Activated naive CD4-positive, alpha-beta T cell treated with Interleukin-2 at 50 U/mL for 16 hours (primary cell): Measurements from ENCODE around the gene SMARCA2.

Source experiments
- DNase-seq: peaks from one replicate; pipeline ENCODE4 v3.0.0-alpha.2; 2020

SMARCA2 gene

DNA sequence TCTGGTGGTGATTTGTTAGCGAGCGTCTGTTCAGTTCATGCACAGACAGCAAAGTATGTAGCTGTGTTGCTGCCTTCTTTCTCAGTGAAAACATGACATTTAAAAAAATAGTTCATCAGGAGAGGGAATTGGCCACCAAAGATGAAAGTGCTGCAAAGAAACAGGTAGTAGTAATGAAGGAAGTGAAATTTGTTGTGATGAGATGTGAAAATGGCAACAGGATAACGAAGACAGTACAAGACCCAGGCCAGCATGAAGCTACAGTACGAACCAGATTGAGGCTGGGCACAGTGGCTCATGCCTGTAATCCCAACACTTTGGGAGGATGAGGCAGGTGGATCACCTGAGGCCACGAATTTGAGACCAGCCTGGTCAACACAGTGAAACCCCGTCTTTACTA is 136.0 kb downstream of the SMARCA2 start:
- no peak for DNase-seq

- no peak for DNase-seq
Measured at GRCh38 chr9:2152966-2153629, 138.0 kb downstream of the SMARCA2 start.

- DNase-seq = no peak
Measured at GRCh38 chr9:2153630-2154217, 138.6 kb downstream of the SMARCA2 start.

GRCh38 chr9:2154731-2155130 is 139.6 kb downstream of the SMARCA2 start:
- DNase-seq = no peak

- DNase-seq = no peak
Measured at GRCh38 chr9:2155966-2156365, 140.8 kb downstream of the SMARCA2 start.

DNA sequence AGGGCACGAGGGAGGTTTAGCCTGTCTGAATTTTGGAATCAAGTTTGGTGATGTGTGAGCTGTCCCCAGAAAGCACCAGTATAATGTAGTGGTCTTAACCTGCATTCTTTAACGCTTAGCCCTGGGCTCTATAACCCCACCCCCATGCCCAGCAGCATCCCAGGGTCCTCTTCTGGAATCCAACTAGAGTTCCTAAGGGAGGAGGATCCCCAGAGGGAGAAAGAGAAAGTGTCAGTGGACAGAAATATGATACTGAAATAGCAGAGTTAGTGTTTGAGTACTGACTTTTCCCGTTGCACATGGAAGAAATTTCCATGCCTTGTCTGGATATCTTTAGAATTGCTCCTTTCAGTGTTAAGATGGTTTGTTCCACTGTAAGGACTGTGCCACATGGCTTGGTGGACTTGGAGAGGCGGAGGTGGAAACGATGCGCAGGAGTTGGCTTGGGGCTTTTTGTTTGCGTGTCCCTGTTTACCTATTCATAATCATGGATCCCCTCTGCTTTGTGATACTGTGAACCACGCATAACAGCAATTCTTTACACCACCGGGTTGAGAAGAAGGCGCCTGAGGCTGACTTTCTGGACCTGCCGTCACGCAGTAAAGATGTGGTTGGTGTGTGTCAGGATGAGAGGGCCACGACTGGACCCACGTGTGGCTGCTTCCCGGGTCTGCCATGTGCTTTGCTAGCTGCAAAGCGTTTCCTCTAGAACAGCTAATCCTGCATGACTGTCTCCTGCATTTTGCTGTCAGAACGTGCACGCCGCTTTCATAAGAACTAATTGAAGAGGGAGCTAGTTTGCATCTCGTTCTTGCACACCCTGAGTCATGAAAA is 142.3 kb downstream of the SMARCA2 start:
- peak; percentile 55 for DNase-seq

DNA sequence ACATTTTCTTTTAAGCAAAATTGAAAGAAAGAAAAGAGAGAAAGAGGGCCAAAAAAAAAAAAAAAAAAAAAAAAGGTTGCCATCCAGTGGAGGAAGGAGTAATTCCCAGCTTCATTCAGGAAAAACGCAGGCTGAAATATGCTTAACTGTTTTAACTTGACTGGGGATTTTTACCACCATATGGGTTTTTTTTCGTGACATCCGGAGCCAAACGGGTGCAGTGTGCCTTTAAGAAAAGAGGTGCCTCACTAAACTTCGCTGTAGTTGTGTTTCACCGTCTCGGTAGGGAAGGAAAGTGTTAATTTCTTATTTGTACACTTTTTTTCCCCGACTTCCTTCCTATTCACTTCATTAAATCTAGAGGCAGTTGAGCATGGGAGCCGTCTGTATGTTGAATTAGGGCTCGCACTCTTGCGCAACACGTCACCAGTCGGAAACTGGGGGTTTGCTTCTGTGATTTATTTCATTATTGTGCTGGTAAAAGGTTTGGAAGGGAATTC is 143.0 kb downstream of the SMARCA2 start:
- peak; percentile 34 for DNase-seq

DNA sequence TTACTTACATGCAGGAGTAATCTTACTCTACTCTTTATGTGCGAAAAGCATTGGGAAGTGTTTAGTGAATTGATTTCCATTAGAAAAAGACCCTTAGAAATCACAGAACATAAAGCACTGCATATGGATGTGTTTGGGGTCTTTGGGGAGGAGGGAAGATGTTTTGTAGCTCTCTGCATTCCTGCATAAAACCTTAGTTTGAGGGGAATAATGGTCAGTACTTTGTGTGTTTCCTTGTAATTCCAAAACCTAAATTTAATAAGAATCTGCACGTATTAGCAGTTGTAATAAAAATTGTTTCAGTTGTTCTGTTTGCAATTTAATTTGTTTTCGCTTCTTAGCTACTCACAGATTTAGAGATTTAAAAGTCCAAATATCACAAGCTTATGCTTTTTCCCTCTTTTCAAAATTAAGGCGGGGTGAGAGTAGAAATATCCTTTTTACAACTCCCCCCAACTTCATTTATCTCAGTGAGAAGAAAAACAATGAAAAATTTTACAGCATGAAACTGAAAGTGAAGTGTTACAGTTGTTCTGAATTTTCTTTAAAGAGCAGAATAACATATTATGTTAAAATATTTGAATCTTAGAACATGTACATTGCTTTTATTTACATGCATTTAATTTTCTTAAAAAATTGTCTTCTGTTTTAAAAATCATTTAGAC is 143.8 kb downstream of the SMARCA2 start:
- DNase-seq = no peak

DNA sequence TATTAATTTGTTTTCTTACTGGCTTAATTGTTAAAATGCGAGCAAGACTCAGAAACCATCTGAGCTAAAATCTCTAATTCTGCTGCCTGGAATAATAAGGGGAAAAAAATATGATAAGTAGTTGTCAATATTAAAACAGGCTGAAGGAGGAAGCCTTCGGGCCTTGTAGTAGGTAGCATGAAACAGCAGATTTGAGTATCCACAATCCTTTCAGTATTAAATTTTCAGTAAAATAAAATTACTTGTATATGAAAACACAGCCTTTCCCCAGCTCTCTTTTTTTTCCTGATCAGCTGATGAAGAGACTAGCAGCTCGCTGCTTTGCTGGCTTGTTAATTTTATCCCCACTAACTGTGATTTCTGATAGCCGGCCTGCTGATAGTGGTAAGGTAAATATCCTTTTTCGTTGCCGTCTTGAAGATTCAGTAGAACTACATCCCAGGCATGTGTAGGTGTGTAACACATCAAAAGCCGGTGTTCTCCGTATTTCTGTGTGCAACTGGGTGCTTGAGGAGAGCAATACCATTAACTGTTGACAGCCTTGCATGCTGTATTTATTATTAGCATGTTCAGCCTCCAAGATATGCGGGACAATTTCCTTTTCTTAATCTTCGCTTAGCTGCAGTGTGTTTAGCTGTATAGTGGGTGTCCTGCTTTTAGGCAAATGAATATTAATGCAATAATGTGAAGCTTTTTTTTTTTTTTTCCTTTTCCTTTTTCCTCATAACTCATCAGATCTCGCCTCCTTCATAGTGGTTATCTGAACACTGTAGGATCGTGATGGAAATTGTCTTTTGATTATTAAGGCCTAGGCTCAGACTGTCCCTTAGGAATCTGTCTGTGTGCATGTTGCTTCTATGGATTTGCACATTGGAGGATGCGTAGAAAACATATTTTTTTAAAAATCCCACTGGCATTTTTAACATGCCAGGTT is 144.6 kb downstream of the SMARCA2 start:
- no peak for DNase-seq

DNA sequence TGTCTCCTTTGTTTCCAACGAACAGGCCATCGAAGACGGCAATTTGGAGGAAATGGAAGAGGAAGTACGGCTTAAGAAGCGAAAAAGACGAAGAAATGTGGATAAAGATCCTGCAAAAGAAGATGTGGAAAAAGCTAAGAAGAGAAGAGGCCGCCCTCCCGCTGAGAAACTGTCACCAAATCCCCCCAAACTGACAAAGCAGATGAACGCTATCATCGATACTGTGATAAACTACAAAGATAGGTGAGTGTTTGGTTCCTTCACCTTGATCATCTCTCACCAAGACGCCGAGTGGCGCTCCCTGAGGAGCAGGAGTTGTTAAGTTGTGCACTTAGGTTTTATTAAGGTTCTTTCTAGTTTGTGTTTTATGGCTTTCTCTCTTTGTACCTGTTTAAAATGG is 146.5 kb downstream of the SMARCA2 start:
- no peak for DNase-seq

GRCh38 chr9:2163231-2163885 is 148.2 kb downstream of the SMARCA2 start:
- DNase-seq = no peak

GRCh38 chr9:2164268-2164667 is 149.1 kb downstream of the SMARCA2 start:
- no peak for DNase-seq

DNA sequence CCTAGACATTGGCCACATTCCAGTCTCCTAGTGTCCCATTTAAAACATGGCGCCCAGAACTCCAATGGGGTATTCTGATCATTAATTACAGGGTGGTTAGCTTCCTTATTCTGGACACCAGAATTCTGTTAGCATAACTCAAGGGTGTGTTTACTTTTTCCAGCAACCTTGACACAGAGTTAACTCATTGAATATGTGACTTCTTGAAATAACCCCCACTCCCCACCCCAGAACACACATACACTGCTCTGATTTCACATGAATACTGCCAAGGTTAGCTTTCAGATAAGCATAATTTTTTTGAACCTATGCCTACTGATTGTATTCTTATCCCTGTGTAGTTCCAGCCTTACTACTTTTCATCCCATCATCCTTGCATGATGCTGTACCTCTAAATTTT is 151.1 kb downstream of the SMARCA2 start:
- no peak for DNase-seq

DNA sequence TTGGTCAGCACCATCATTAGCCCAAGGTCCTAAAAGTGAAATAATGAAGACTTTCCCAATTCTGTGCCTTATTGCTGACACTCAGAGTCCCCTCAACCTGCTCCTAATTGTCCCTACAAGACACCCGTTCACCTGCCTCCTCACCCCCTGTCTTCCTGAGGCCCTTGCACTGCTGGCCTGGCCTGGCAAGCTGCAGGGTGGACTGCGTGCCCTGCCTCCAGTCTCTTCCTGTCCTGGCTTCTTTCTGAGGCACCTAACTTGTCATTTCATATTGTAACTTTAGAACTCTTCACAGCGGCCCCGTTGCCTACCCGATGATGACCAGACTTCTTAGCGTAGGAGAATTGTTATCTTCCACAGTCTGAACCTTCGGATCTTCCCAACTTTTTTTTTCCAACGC is 153.9 kb downstream of the SMARCA2 start:
- DNase-seq = no peak

DNA sequence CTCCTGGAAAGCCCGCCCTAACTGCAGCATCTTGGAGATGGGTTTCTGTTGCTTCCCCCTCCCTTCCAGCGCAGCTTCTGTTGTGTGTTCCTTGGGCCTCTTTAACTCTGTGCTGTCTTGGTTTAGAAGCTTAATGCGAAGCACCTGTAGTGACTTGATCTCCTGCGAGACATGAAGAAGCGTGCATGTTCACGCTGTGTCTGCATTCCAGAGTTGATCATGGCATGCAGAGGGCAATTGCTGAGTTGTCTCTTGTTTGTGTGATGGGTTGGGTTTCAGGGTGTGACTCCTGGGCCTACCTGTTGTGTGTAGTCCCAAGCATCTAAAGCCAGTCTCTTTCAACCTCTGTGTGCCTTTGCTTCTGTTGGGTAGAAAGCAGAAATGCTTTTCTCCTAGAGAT is 155.6 kb downstream of the SMARCA2 start:
- no peak for DNase-seq

DNA sequence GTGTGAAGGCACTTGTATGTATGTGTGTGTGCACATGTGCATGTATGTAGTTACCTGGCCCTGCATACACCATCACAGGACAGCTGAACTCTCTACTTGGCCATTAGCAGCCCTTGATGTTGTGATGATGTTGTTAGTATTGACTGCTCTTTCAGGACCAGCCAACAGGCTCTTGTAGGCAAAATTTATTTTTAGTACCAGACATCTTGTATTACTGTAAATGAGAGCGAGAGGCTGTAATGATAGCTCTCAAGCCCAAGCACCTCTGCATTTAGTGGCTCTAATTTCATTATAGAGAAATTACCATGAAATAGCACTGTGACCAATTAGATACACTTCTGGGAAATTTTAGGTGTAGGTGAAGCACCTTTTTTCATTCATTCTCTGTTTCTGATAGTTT is 158.0 kb downstream of the SMARCA2 start:
- DNase-seq = no peak

GRCh38 chr9:2173861-2174260 is 158.7 kb downstream of the SMARCA2 start:
- DNase-seq = no peak

GRCh38 chr9:2174306-2174705 is 159.2 kb downstream of the SMARCA2 start:
- no peak for DNase-seq

DNA sequence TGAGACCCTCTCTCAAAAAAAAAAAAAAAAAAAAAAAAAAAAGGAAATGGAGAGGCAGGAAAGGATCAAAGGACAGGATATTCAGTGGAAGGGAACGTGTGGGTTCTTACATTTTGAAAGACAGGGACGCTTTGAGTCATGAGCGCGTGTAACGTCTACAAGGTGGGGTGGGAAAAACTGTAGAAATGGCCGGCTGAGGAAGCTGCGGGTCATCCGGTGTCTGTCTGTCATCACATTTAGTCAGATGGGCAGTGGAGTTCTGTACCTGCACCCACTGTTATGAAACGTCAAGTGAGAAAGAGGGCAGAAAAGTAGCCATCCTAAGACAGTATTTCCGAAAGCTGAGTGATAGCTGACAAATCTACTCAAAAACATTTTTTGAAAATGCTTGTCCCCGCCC is 159.8 kb downstream of the SMARCA2 start:
- DNase-seq = no peak

DNA sequence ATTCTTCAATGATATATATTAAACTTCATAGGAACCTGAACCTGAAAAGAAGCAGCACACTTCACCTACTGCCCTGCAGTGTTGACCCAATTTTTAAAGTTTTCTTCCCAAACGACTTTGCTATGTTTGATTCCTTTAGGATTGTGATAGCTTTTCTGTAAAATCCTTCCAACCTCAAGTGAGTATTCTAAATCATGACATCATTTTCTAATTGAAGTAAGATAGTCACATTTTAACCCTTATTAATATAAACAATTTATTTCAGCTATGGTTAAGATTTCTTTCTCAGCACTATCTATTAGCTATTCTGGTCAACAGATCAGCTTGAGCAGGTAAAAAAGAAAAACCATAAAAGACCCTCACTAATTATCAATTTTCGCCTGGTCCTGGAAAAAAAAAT is 162.0 kb downstream of the SMARCA2 start:
- no peak for DNase-seq

DNA sequence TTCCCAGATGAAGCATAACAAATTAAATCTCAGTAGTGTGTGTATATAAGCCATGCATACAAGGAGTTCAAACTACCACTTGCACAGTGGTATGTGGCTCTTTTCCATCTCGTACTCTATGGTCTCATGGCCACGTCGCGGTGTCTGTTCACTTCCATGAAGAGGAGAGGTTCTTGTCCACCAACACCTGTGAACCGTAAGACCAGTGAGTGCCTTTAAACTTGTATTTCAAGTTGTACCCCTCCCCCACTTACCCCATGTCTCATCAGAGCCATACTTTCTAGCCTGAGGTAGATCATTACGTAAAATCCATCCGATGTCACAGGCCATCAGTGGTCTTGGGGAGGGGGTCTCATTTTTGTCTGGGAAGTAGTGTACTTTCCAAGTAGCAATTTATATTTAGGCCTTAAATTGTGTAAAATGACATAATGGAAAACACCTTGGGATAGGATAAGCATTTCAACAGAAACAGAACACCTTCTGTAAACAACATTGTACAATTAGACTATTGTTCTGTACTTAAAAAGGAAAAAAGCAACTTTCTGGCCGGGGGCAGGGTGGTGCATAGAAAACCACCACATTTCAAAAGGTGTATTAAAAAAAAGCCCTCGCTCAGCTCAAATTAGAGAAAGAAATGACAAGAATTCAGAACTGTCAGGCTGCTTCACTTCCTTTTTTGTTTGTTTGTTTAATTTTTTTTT is 163.0 kb downstream of the SMARCA2 start:
- DNase-seq = no peak
